Measurements from ENCODE around the gene RFX2. TPM values are rescaled to one million over a fixed set of nuclear protein-coding genes. Genes with fewer than 3 reads are reported as not detected.

The RFX2 gene
- total RNA-seq, 4 donors from 2014 or later: 12.6 to 17.3 (median 15.0) TPM

- Histone ChIP-seq H3K4me1 (no peaks in the 10 kb centered on the region), H3K4me3 (no peak overlapping the region), H3K27me3 (no peaks in the 10 kb centered on the region), H3K9me3 (no peaks in the 10 kb centered on the region), H3K27ac (no peak overlapping the region), H3K36me3 (peaks cover 0 to 80% (median 0%) of the 10 kb centered on the region in 3 donors)
- no peak for DNase-seq (ENCODE audit: low spot score in 2 of 2)
- TF ChIP-seq POLR2A (IDR thresholded peaks at IDR 0.05): no peak
- no peak for TF ChIP-seq EP300 (IDR thresholded peaks at IDR 0.05)
- TF ChIP-seq, protein P1, sequence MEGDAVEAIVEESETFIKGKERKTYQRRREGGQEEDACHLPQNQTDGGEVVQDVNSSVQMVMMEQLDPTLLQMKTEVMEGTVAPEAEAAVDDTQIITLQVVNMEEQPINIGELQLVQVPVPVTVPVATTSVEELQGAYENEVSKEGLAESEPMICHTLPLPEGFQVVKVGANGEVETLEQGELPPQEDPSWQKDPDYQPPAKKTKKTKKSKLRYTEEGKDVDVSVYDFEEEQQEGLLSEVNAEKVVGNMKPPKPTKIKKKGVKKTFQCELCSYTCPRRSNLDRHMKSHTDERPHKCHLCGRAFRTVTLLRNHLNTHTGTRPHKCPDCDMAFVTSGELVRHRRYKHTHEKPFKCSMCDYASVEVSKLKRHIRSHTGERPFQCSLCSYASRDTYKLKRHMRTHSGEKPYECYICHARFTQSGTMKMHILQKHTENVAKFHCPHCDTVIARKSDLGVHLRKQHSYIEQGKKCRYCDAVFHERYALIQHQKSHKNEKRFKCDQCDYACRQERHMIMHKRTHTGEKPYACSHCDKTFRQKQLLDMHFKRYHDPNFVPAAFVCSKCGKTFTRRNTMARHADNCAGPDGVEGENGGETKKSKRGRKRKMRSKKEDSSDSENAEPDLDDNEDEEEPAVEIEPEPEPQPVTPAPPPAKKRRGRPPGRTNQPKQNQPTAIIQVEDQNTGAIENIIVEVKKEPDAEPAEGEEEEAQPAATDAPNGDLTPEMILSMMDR (IDR thresholded peaks at IDR 0.05): no peak
- WGBS, 2 donors: 75 to 85% methylated on average over 16 to 17 of the region's 18 CpGs
Measured at GRCh38 chr19:6005321-6006069, 104.8 kb downstream of the RFX2 start.

DNA sequence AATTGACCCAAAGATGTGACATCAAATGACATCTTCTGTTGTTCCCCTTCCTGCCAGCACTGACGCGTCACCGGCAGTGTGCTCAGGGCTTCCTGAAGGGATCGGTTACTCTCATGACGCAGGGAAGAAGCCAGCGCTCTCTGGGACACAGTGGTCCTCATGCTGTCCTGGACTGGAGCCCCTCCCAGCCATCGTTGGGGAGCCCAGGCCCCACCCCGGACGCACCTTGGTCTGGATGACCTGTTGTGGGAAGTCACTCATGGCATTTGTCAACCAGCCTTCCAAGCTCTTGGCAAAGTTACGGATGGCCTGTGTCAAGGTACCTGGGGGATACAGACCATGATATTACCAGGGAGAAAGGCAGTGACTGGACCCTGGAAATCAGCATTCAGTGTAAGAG, 106.3 kb downstream of the RFX2 start:
- peaks cover 0 to 91% (median 0%) of the 10 kb centered on the region in 3 donors for H3K36me3 ChIP-seq
- TF ChIP-seq, protein P1 (IDR thresholded peaks at IDR 0.05): no peak
- no peak for TF ChIP-seq EP300 (IDR thresholded peaks at IDR 0.05)
- TF ChIP-seq POLR2A (IDR thresholded peaks at IDR 0.05): no peak
- H3K27me3 ChIP-seq: no peaks in the 10 kb centered on the region
- H3K4me3 ChIP-seq: no peak overlapping the region
- no peak overlapping the region for H3K27ac ChIP-seq
- WGBS, 2 donors: 78 to 90% methylated on average over 7 to 10 of the region's 10 CpGs
- no peaks in the 10 kb centered on the region for H3K9me3 ChIP-seq
- no peaks in the 10 kb centered on the region for H3K4me1 ChIP-seq
- DNase-seq (ENCODE audit: low spot score in 2 of 2): no peak

- Histone ChIP-seq H3K4me1 (no peaks in the 10 kb centered on the region), H3K36me3 (peaks cover 0 to 95% (median 0%) of the 10 kb centered on the region in 3 donors), H3K27ac (no peak overlapping the region), H3K27me3 (no peaks in the 10 kb centered on the region), H3K4me3 (no peak overlapping the region), H3K9me3 (no peaks in the 10 kb centered on the region)
- 93 to 95% methylated on average over 26 of the region's 26 CpGs for WGBS, 2 donors
- TF ChIP-seq POLR2A (IDR thresholded peaks at IDR 0.05) (no peak), EP300 (IDR thresholded peaks at IDR 0.05) (no peak)
- TF ChIP-seq, protein P1 (IDR thresholded peaks at IDR 0.05): no peak
- no peak for DNase-seq (ENCODE audit: low spot score in 2 of 2)
Measured at GRCh38 chr19:6002591-6002990, 107.7 kb downstream of the RFX2 start.

GRCh38 chr19:6000228-6000847, 110.0 kb downstream of the RFX2 start:
- no peak for DNase-seq (ENCODE audit: low spot score in 2 of 2)
- TF ChIP-seq EP300 (IDR thresholded peaks at IDR 0.05) (no peak), POLR2A (IDR thresholded peaks at IDR 0.05) (no peak)
- TF ChIP-seq, protein P1 (IDR thresholded peaks at IDR 0.05): no peak
- Histone ChIP-seq H3K36me3 (peaks cover 0 to 95% (median 0%) of the 10 kb centered on the region in 3 donors), H3K27me3 (no peaks in the 10 kb centered on the region), H3K27ac (no peak overlapping the region), H3K9me3 (no peaks in the 10 kb centered on the region), H3K4me1 (no peaks in the 10 kb centered on the region), H3K4me3 (no peak overlapping the region)
- WGBS, 2 donors: 93 to 98% methylated on average over 7 of the region's 7 CpGs

DNA sequence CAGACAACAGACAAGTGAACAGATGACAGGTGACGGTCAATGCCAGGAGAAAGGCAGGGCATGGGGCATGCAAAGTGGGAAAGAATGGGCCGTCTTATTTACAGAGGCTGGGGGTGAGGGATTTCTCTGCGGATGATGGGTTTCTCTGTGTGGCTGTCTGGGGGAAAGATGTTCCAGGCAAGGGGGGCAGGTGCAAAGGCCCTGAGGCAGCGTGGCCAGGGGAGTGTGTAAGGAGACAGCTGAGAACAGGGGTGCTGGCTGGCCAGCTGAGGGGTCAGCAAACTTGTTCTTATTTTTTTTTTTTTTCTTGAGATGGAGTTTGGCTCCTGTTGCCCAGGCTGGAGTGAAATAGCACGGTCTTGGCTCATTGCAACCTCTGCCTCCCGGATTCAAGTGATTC, 110.6 kb downstream of the RFX2 start:
- no peaks in the 10 kb centered on the region for H3K9me3 ChIP-seq
- H3K27me3 ChIP-seq: no peaks in the 10 kb centered on the region
- 92 to 99% methylated on average over 6 of the region's 6 CpGs for WGBS, 2 donors
- peaks cover 0 to 95% (median 0%) of the 10 kb centered on the region in 3 donors for H3K36me3 ChIP-seq
- TF ChIP-seq, protein P1 (IDR thresholded peaks at IDR 0.05): no peak
- TF ChIP-seq POLR2A (IDR thresholded peaks at IDR 0.05): no peak
- no peak for TF ChIP-seq EP300 (IDR thresholded peaks at IDR 0.05)
- no peak for DNase-seq (ENCODE audit: low spot score in 2 of 2)
- no peaks in the 10 kb centered on the region for H3K4me1 ChIP-seq
- no peak overlapping the region for H3K4me3 ChIP-seq
- H3K27ac ChIP-seq: no peak overlapping the region
